GM21576 (cell line): ENCODE measurements around the gene NXN.
"Not testable (repeated sequence)": the region's sequence is repeated elsewhere in the genome, so short reads cannot be mapped to it uniquely, and the experiment has no call there.

Experiments
- ATAC-seq: cut with Tn5 transposase; IDR thresholded peaks from one replicate; pipeline ENCODE4 v1.9.1; 2021; ENCODE audit warnings: mild to moderate bottlenecking, moderate library complexity; ENCODE audit not compliant: unreplicated experiment

Gene NXN

DNA sequence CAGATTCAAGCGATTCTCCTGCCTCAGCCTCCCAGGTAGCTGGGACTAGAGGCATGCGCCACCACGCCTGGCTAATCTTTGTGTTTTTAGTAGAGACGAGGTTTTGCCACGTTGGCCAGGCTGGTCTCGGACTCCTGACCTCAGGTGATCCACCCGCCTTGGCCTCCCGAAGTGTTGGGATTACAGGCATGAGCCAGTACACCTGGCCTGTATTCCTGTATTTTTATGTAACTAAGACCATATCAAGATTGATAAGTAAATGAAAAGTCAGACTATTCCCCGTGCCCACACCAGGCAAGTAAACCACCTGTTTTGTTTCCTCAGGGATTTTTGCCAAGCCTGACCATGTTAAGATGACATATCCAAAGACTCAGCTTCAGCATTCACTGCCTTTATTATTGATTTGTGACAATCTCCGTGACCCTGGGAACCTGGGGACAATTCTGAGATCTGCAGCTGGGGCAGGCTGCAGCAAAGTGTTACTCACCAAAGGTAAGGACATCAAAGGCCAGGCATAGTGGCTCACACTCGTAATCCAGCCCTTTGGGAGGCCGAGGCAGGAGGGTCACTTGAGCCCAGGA is 191.8 kb downstream of the NXN start:
- no peak for ATAC-seq

DNA sequence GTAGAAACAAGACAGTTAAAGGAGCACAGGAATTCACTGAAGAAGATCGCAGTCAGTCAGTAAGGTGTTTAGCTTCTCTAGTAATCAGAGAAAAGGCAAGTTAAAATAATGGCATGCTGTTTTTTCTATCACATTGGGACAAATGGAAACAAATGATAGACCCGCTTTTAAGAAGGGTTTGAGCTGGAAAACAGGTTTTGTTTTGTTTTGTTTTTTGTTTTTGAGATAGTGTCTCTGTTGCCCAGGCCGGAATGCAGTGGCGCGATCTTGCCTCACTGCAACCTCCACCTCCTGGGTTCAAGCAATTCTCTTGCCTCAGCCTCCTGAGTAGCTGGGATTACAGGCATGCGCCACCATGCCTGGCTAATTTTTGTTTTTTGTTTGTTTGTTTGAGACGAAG is 193.7 kb downstream of the NXN start:
- not testable (repeated sequence) for ATAC-seq

DNA sequence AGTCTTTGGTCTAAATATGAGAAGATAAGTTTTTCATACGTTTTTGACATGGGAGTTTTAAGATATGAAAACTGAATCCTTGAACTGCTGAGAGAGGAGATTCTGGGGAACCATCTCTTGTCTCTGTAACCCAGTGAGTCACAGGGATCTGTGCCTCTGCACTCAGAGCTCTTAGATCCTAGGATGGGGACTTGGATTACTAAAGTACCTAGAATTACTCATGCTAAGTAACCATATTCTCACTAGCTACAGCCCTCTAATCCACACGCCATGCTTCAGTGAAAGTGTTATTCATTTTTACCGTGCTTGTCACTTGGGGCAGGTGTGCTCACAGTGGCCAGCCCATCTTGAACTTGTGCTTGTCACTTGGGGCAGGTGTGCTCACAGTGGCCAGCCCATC is 195.4 kb downstream of the NXN start:
- ATAC-seq = no peak

DNA sequence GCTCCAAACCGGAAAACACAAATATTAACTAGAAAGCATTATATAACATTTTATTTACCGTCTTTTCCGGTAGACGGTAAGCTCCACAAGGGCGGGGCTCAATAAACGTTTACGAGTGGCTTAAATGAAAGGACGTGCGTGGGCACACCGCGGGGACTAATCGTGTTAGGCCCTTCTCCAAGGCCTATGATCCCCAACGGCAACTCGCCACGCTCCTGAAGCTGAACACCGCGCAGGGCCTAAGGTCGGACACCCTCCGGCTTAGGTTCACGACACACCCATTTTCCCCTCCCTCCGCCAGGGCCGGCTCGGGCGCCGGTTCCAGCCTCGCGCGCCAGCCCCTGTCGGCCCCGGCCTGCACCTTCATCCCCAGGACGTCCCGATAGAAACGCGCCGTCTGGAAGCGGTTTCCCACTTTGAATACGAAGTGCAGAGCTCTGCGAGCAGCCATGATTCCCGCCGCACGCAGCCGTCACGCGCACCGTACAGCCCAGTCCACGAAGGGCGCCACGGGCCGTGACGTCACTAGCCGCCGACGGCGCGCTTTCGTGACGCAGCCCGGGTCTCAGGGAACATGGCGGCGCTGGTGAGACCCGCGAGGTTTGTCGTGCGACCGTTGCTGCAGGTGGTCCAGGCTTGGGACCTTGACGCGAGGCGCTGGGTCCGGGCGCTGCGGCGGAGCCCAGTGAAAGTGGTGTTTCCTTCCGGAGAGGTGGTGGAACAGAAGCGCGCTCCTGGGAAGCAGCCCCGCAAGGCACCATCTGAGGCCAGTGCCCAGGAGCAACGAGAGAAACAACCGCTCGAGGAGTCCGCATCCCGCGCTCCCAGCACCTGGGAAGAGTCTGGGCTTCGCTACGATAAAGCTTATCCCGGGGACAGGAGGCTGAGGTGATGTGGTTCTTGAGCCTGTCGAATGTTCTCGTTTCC is 197.5 kb downstream of the NXN start, which contains the start of the genes GLOD4 and MRM3:
Gene GLOD4, minus strand, starts transcription at position 476 of the 927 bp plus-strand sequence. Its CDS starts 25 bp downstream, at position 451.
Gene MRM3, plus strand, starts transcription at position 549 of the 927 bp plus-strand sequence. Its CDS starts 26 bp downstream, at position 575.
- peak; percentile 83 for ATAC-seq

DNA sequence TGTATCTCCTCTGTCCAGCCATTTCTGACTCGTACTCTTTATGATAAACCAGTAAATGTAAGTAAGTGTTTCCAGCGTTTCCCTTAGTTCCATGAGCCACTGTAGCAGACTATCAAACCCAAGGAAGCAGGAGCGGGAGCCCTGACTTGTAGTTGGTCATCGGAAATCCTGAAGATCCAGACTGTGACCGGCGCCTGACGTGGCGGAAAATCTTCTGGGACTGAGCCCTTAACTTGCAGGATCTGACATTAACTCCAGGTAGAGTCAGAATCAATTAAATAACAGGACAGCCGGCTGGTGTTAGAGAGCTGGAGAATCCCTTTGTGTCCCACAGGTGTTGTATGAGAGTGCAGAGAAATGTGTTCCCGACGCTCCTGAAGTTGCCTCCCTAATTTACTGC is 201.5 kb downstream of the NXN start:
- ATAC-seq = no peak

DNA sequence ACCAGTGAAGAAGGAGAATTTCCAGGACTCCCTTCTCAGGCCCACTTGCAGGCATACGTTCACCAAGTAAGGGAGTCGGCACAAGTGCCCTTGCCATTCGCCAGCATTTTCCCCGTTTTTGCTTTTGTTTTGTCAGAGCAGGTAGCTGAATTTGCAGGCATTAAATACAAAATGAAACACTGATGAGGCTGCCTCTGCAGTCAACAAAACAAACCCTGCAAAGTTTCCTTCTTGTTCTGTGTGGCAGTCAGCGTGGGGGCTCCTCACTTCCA is 205.3 kb downstream of the NXN start:
- ATAC-seq = no peak

DNA sequence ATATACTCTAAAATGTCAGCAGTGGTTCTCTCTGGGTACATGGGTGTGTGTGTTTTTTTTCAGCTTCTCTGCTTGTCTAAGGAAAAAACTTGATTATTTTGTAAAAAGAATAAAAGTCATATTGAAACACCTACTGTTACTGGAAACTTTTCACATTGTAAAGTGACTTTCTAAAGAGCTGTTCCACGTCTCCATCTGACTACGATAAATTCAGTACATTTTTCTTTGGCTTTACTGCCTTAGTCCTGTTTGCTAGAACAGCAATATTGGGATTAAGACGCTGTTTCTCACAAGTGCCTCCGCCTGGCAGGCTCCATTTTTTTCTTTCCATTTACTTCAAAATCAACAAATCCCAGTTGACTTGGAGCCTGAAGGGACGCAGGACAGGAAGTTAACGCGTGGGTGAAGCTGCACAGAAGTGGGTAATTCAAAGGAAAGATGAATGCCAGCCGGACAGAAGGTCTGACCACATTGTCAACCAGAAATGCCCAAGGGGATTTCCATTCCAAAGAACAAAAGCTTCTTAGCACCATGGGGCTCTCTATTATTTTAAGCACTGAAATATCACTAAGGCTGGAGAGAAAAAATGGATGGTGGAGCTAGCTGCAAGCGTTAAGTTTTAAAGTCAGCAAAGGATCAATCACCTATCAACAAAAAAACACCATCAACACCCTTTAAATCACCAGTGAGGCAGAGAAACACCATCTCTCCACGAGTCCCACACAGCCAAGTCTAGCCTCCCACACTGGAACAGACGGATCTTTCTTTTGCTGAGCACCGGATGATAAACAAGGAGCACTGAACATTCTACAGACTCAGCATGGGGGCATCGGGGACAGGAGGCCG is 205.9 kb downstream of the NXN start:
- no peak for ATAC-seq

DNA sequence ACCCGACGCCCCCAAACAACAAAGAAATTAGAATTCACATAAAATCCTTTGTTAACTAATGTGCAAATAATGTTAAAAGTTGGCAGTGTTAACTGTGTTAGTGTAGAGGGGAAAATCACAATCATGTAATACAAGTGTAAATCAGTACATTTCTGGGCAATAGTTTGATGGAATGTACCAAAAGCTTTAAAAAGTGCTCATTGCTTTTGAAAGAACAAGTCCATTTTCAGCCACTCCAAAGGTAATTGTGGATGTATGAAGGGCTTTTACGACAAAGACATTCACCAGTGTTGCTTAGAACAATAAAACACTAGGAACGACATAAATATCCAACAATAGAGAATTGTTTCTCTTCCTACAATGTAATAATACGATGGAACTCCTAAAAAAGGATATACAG is 206.6 kb downstream of the NXN start:
- no peak for ATAC-seq

DNA sequence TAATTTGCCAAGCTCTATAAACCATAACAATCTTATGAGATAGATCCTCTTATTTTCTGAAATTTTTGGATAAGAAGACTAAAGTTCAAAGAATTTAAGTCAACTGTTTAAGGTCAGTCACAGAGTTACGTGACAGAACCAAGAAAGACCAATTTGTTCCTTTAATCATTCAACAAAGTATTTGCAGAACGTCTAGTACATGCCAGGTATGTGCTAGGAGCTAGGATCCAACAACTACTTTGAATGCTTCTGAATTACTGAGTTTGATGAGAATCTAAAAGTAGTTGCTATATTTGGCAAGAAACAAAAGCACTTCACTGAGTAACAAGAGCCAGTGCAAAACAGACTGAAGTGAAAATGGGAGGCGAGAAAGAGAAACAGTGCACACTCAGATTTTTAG is 212.5 kb downstream of the NXN start:
- no peak for ATAC-seq

DNA sequence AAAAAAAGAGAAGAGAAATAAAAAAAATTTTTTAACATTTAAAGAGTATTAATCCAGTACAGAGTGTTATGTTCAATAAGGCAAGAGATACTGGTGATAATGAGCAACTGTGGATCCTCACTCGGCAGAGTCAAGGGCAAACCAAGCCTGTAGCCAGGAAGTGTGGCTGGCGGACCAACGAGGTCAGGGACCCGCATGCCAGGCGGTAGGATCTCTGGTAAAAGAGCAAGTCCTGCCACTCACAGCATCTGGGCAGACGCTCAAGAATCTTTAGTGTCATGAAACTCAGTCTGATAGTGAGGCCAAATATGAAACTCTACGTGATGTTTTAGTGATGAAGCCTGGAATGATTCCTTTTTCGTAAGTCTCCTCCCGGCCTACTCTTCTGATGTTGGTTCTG is 219.2 kb downstream of the NXN start:
- no peak for ATAC-seq

DNA sequence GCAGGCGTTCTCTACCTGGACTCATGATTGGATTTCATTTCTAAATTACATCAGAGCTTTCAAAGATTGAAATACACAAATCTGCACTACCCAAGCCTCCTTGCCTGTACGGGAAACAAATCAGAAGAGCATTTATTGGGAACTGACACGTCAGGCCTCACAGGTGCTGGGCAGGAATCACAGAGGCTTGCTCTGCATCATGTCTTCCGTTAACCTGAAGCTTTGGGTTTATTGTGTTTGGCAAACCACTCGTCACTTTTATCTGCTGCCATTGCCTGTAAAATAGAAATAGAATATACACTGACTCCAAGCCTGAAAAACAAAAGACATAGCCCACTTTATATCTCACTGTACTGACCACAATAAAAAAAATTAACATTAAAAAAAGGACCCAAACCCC is 219.6 kb downstream of the NXN start:
- ATAC-seq = no peak

DNA sequence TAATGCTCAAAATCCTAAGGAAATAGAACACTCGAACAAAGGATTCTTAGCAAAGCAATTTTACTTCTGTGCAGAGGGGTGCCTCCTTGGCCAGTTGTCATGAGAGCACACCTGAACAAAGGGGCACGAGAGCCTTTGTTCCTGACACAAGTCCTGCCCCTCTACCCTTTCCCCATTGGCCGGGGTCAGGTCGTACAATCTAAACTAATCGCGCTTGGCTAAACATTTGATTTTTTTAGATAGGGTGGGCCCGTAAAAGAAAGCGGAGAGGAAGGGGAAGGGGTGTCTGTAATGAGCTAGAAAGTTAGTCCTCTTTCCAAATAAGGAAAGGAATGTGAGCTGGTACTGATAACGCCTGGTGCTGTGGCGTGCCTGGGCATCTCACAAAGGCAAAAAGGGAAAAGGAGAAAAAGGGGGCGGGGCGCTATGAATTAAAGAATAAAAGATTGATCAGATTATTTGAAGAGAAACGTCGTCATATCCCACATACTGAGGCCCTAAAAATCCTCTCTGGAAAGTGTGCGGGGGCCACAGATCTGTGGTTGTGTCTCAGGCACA is 223.5 kb downstream of the NXN start:
- not testable (repeated sequence) for ATAC-seq

DNA sequence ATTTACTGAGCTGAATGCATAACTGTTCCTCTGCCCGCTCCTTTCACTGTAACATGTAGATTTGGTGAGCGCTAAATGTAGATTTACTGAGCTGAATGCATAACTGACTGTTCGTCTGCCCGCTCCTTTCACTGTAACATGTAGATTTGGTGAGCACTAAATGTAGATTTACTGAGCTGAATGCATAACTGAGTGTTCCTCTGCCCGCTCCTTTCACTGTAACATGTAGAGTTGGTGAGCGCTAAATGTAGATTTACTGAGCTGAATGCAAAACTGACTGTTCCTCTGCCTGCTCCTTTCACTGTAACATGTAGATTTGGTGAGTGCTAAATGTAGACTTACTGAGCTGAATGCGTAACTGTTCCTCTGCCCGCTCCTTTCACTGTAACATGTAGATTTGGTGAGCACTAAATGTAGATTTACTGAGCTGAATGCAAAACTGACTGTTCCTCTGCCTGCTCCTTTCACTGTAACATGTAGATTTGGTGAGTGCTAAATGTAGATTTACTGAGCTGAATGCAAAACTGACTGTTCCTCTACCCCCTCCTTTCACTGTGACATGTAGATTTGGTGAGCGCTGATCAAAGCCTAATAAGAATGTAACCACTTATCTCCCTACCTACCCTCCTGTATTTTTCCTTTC is 224.1 kb downstream of the NXN start:
- not testable (repeated sequence) for ATAC-seq

DNA sequence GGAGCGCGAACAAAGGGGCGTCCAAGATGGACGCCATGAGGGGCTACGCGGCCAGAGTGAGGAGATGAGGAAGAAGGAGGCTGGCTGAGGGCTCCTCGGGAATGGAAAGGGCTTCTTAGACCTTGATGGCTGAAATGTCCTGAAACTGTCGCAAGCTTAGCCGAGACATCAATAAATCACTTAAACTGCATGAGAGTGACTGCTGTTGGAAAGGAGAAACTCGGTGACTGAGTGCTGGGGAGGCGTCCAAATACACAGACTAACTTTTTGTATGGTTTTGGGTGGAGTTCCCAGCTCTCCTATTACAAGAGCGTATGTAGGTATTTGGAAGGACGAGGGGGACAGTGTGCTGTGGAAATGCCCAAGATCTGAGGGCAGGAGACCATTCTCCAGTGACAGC is 226.2 kb downstream of the NXN start:
- no peak for ATAC-seq

DNA sequence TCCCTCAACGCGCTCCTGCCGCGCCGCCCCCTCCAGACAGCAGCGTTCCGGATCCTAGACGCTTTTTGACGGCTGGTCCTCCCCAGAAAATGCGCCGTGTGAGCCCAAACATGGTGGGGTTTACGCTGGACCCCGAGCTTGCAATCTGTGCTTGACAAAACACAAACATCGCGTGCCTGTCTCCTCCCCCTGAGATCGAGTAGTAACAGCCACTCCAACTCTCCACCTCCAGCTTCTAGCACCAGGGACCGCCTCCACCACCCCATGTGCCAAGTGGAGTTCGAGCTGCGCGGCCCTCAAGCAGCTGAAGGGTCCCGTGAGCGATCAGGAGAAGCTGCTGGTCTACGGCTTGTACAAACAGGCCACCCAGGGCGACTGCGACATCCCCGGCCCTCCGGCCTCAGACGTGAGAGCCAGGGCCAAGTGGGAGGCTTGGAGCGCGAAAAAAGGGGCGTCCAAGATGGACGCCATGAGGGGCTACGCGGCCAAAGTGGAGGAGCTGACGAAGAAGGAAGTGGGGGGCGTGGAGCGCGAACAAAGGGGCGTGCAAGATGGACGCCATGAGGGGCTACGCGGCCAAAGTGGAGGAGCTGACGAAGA is 226.9 kb downstream of the NXN start:
- no peak for ATAC-seq

DNA sequence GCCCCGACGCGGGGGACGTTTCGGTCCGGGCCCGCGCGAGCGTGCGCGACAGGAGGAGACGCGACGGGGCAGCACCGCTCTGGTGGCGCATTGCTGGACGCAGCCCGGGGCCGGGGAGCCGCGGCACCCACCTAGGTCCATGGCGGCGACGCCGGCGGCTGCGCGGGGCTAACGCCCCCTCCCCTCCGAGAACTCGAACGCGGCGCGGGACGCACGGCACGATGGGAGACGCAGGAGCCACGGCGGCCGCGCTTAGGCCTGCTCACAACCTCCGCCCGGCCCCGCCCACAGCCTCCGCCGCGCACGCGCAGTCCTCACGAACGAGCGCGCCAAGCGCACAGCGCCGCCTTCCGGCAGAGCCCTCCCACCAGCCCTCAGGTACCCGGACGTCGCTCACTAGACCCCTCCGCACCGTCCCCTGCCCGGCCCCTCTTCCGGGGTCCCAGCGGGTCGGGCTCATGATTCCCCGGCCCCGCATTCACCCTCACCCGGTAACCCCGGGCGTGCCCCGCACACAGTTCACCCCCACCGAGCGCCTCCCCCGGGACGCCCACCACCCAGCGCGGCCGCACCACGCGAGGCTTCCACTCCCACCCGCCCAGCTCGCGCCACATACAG is 227.5 kb downstream of the NXN start, which contains the start of gene GEMIN4:
Gene GEMIN4, minus strand, starts transcription at position 263 of the 618 bp plus-strand sequence. Its CDS starts 122 bp downstream, at position 141.
- peak; percentile 80 for ATAC-seq

DNA sequence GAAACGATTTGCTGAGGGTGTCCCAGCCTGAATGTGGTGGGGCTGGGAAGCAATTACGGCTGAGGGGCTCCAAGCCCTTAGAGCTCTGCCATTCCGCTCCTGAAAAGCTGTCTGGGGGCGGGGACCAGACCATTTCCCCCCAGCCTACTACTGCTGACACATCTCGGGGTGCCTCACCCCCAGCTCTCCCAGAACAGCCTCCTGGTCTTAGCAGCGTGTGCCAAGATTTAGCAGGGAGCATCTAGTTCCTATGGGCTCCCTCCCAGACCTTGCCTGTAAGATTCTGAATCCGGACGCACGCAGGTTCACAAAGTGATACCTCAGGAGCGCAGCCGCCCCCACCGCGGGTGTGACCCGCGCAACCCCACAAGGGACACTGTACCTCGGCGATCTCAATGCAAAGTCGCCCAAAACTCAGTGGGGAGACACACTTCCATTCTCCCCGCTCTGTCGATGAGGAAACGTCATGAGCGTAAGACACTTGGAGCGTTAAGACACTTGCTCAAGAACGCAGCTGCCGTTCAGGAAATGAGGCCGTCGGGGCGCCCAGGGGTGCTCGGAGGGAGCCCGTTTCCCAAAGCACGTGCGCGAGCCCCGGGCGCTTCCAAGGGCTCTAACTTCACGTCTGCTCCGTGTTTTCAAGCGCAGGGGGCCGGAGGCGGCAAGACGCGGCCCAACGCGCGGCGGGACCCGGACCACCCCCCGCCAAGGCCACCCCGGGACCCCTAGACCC is 228.1 kb downstream of the NXN start:
- ATAC-seq = peak; percentile 27

DNA sequence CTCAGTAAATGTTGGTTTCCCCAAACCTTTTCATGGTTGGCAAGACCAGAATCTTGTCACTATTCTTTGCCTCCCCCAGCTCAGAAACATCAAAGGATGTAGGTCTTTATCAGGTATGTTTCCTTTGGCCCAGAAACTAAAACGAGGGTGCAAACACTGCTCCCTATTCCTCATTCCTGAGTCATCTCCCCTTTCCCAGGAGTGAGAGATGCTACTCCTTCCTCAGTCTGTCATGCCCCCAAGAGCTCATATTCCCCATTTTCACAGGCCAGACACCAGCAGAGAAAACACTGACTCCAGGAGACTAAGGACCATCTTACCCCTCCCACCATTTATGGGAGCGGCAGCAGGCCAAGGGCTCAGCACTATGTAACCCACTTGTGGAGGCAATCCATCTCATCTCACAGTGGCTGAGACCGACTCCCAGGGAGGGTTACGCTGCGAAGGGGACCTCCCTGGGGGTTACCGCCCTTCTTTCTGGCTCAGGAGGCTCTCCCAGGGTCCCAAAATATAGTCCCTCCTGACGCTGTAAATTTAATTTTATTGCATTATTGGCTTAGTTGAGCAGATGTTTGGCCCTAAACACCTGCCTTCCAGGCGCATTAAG is 229.0 kb downstream of the NXN start:
- ATAC-seq = no peak

DNA sequence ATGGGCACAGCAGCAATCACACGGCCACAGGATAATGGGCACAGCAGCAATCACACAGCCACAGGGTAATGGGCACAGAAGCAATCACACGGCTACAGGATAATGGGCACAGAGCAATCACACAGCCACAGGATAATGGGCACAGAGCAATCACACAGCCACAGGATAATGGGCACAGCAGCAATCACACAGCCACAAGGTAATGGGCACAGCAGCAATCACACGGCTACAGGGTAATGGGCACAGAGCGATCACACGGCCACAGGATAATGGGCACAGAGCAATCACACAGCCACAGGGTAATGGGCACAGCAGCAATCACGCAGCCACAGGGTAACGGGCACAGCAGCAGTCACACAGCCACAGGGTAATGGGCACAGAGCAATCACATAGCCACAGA is 230.2 kb downstream of the NXN start:
- ATAC-seq = not testable (repeated sequence)
